Activated CD8-positive, alpha-beta memory T cell treated with anti-CD3 and anti-CD28 coated beads for 36 hours (primary cell): Measurements from ENCODE around the gene PIGS. TPM values are rescaled to one million over a fixed set of nuclear protein-coding genes. Genes with fewer than 3 reads are reported as not detected.
"Not testable (repeated sequence)": the region's sequence is repeated elsewhere in the genome, so short reads cannot be mapped to it uniquely, and the experiment has no call there.

Experiments
- CTCF ChIA-PET: fragments of 350-600 bp; sonication (Branson Sonifier 250); formaldehyde crosslinking; loops from one replicate; lab custom pipeline; 2021; ENCODE audit warnings: antibody characterized with exemption; lab: Charles Lee
- POLR2A ChIA-PET: fragments of 350-600 bp; sonication (Branson Sonifier 250); formaldehyde crosslinking; loops from one replicate; lab custom pipeline; 2021; ENCODE audit warnings: antibody characterized with exemption; lab: Charles Lee
- total RNA-seq, 2 experiments: library from RNA; stranded (reverse); gene quantifications; one replicate each; pipeline ENCODE4 v1.2.3, GENCODE V29; 2021

Gene PIGS
- total RNA-seq, 2 experiments from 2014 or later: 50.0 to 50.3 TPM

DNA sequence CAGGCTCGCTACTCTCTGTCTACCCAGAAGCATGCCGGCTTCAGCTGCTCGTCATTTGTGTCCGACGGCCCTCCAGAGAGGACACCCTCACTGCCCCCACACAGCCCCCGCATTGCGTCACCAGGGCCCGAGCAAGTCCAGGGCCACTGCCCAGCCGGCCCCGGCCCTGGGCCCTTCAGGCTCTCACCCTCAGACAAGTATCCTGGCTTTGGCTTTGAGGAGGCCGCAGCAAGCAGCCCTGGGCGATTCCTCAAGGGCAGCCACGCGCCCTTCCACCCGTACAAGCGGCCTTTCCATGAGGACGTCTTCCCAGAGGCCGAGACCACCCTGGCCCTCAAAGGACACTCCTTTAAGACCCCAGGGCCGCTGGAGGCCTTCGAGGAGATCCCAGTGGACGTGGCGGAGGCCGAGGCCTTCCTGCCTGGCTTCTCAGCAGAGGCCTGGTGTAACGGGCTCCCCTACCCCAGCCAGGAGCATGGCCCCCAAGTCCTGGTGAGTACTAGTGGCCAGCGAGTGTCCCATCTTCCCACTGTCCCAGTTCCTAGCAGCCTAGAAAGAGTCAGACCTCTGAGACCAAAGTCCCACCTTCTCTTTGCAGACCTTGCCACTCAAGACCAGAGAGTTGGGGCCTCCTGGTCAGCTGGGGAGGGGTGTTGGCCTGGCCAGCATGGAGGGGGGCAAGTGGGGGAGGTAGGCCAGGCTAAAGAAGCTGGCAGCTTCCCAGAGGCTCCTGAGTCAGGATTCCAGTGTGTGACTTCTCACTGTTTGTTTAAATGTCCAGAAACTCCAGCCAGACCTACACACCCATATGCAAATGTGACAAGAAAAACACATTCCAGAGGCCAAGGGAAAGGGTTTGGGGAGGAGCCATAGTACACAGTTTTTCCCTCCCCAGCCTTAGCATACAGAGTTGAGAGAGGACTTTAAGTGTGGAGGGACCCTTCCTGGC lies 46.6 kb downstream of the PIGS start:
- CTCF ChIA-PET: no interaction called here
- POLR2A ChIA-PET: no interaction called here

DNA sequence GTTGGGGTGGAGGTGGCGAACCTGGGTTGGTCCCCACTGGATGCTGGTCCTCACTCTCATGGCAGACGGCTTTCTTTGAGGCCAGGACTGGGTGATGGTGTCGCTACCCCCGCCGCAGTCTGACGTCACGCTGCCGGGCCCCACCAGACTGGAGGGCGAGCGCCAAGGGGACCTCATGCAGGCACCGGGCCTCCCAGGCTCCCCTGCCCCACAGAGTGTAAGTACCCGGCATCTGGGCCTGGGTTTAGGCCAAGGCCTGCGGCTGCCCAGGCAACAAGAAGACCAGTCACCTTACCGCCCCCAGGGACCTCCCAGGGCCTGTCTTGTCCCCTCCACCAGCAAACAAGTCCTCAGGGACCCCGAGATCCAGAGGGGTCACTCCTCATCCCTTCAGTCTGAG lies 47.4 kb downstream of the PIGS start:
- ChIA-PET POLR2A (no interaction called here), CTCF (no interaction called here)

- ChIA-PET POLR2A (no interaction called here), CTCF (no interaction called here)
Observed at GRCh38 chr17:28523186-28523585, 48.1 kb downstream of the PIGS start.

DNA sequence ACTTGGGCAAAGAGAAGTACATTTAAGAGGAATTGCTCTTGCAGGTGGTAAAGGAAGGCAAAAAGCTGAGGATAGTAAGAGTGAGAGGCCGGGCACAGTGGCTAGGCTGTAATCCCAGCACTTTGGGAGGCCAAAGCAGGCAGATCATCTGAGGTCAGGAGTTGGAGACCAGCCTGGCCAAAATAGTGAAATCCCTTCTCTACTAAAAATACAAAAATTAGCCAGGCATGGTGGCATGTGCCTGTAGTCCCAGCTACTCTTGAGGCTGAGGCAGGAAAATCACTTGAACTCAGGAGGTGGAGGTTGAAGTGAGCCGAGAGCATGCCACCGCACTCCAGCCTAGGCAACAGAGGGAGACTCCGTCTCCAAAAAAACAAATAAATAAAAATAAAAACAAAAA lies 49.0 kb downstream of the PIGS start:
- POLR2A ChIA-PET, CTCF ChIA-PET: not testable (repeated sequence)

- ChIA-PET POLR2A (no interaction called here), CTCF (no interaction called here)
Observed at GRCh38 chr17:28521311-28522085, 49.8 kb downstream of the PIGS start.

- CTCF ChIA-PET: no interaction called here
- POLR2A ChIA-PET: no interaction called here
Observed at GRCh38 chr17:28520687-28521086, 50.6 kb downstream of the PIGS start.

DNA sequence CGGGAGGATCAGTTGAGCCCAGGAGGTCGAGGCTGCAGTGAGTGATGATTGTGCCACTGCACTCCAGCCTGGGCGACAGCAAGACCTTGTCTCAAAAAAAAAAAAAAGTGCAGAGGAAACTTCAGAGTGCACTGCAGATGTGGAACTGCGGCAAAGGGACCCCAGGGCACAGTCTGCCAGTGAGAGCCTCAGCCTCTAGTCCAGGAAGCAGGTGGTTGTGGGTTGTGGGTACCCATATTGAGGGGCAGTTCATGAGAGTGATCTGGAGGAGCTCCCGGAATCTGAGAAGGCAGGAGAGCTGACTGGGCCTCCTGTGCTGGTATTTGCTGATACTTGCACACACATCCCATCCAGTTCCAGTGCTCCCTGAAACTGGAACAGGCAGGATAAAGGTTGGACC lies 52.1 kb downstream of the PIGS start:
- ChIA-PET POLR2A (interaction anchor here (0.7 kb wide), 1 partner anchor 319 kb away, joined by 3 read pairs; no protein-coding TSS in a partner anchor), CTCF (no interaction called here)

GRCh38 chr17:28518578-28518977 lies 52.7 kb downstream of the PIGS start:
- ChIA-PET POLR2A (no interaction called here), CTCF (no interaction called here)

DNA sequence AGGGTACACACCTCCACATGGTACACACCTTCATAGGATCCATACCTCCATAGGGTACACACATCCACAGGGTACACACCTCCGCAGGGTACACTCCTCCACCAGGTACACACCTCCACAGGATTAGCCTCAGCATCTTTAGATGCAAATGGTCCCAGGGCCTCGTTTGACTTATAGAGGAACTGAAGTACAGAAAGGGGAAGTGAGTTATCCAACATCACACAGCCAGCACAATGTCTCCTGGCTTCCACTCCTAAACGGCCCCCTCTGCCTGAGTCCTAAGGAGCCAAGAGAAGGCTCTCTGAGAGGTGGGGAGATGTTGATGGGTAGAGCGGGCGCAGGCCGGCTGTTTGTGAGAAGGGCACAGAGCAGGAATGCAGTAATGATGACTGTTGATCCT lies 53.2 kb downstream of the PIGS start:
- POLR2A ChIA-PET: no interaction called here
- CTCF ChIA-PET: no interaction called here

DNA sequence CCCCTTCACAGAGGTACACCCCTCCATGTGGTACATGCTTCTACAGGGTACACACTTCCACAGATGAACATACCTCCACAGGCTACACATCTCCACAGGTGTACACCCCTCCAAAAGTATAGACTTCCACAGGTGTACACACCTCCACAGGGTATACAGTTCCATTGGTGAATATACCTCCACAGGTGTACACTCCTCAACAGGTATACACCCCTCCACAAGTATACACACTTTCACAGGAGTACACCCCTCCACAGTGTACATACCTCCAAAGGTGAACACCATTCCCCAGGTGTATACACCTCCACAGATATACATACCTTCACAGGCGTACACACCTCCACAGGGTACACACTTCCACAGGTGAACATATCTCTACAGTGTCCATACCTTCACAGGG lies 55.8 kb downstream of the PIGS start:
- POLR2A ChIA-PET: no interaction called here

DNA sequence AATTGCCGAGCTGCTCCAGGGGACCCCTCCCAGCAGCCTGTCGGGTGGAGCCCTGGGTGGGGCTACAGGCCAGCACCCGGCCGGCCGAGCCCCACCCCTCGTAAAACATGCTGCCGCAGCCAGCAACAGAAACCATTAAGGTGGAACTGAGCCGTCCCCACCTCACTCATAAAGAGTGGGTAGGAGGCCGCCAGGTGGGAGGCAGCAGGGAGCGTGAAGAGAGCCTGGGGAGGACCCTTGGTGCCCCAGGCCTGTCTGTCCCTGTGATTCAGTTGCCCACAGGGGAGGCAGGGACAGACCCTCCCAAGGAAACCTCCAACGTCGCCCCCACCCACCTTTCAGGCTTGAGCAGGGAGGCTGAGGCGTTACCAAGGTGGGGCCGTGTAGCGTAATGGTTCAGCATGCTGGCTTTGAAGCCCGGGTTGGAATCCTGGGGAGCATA lies 56.7 kb downstream of the PIGS start:
- POLR2A ChIA-PET: no interaction called here
- CTCF ChIA-PET: no interaction called here

More for the DNA sequence above, 55.8 kb downstream of the PIGS start:
- CTCF ChIA-PET: no interaction called here

DNA sequence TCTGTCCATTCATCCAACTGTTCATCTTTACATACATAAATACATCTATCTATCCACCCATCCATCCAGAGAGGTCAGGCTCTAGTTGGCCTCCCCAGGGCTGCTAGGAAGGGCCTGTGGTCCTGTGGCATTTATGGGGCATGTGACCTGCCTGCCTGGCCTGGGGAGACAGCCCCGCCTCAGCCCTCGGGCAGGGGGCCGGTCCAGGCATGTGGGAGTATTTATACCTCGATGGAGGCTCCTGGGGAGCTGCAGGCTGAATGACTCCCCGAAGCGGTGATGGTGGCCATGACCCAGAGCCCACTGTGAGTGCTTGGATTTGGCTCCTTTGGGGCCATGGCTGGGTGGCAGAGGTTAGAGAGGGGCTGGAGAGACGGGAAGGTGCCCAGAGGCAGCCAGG lies 57.8 kb downstream of the PIGS start:
- POLR2A ChIA-PET: no interaction called here
- CTCF ChIA-PET: interaction anchor here (0.7 kb wide), 1 partner anchor 24 kb away, joined by 3 read pairs; no protein-coding TSS in a partner anchor

DNA sequence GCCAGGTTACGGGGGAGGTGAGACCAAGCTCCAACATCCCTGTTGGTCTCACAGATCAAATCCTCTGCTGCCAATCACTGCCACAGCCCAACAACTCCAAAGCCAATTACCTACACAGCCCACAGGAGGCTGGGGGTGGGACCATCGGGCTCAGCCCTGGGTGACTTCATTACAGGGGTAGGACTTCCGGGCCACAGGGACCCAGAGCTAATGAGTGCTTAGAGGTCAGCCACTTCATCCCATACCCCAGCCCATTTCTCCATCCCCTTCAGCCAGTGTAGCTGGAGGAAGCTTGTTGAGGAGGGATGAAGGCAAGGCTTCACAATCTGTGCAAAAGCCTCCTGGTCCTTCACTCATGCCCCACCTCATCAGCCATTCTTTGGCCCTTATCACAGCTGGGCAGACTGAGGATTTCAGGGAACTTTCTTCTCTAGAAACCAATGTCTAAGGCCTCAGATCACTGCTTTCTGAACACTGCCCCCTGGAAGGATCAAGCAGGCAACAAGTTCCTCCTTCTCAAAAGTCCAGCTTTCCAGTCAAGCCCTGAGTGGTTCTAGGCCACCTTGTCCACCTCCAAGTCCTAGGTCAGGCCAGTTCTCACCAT lies 59.4 kb downstream of the PIGS start:
- CTCF ChIA-PET: interaction anchor here (0.7 kb wide), 1 partner anchor 28 kb away, joined by 3 read pairs; no protein-coding TSS in a partner anchor

GRCh38 chr17:28509789-28510188 lies 61.5 kb downstream of the PIGS start:
- POLR2A ChIA-PET: no interaction called here

More for the DNA sequence above, 59.4 kb downstream of the PIGS start:
- POLR2A ChIA-PET: no interaction called here

DNA sequence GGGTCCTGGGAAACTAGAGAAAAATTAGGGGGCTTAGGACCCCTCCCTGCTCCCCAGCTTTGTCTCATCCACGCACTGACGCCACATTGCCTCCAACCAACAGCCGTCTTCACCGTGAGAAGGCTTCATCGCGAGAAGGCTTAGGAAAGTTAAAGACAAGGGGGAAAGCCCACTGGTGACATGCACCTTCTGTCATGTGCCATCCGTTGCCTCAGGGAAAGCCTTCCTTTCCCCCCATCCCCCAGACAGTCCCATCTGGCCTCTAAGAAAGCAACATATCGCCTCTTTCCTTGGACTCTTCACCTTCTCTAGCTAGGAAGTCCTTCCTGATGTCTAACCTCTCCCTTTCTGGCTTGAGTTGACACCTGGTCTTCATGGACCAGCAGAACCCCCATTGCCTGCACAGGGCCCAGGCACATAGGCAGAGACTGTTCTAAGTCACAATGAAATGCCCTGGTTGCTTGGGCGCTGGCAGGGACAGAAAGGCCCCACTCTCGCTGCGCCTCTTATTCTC lies 63.1 kb downstream of the PIGS start:
- ChIA-PET POLR2A (no interaction called here), CTCF (no interaction called here)

More at GRCh38 chr17:28509789-28510188, 61.5 kb downstream of the PIGS start:
- CTCF ChIA-PET: interaction anchor here (0.5 kb wide), 1 partner anchor 125 kb away, joined by 3 read pairs; no protein-coding TSS in a partner anchor

GRCh38 chr17:28507567-28508203 lies 63.6 kb downstream of the PIGS start:
- POLR2A ChIA-PET: no interaction called here
- CTCF ChIA-PET: no interaction called here

- CTCF ChIA-PET: interaction anchor here (0.7 kb wide), 1 partner anchor 46 kb away, joined by 3 read pairs; no protein-coding TSS in a partner anchor
Observed at GRCh38 chr17:28506763-28507487, 64.4 kb downstream of the PIGS start.

DNA sequence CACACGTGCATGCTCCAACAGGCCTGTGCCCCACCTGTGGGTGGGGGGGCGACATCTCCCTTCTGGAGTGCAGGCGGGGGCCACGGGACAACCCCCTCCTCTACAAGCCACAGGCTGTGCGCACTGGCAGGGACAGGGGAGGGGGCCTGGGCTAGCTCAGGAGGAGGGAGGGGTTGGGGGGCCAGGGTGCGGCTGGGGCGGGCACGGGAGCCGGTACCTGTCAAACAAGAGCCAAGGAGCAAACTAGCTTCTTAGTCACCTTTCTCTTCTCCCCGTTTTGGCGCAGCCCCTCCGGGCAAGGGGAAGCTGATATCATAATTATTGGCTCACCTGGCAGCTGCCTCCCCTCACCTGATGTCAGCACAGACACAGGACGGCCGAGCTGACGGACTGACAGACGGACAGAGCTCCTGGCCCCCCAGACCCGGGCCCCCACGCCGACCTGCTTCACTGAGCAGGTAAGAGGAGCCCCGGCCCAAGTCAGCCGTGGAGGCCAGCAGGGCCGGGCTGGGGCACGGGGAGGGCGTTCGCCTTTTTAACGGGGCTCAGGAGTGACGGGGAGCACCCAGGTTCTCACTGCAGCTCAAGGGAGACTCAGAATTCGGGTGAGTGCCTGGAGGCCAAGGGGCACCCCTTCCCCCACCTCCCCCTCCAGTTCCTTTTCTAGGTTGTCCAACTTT lies 65.2 kb downstream of the PIGS start, which contains the start of gene FOXN1:
TSS of gene FOXN1 (plus strand) at position 363 of the 680 bp plus-strand sequence. CDS start 17,622 bp downstream, outside the sequence.
- CTCF ChIA-PET: interaction anchor here (0.7 kb wide), 1 partner anchor 47 kb away, joined by 3 read pairs; no protein-coding TSS in a partner anchor
- POLR2A ChIA-PET: no interaction called here

More at GRCh38 chr17:28506763-28507487, 64.4 kb downstream of the PIGS start:
- POLR2A ChIA-PET: no interaction called here
